NCI-H2081 (cell line): ENCODE results near the gene KIAA1328.
"Not testable (repeated sequence)": the region's sequence is repeated elsewhere in the genome, so short reads cannot be mapped to it uniquely, and the experiment has no call there.

Experiments
- DNase-seq, 2 experiments: peaks; one replicate each; lab custom pipeline; 2025; lab: John Stamatoyannopoulos, UW

Gene KIAA1328

GRCh38 chr18:36828630-36829361 lies at the start of gene KIAA1328, which contains the start of gene TPGS2:
KIAA1328 (plus strand) TSS chr18:36829127; CDS start chr18:36829139, 12 bp downstream.
TPGS2 (minus strand) TSS chr18:36829002; CDS start chr18:36828767, 235 bp downstream.
- DNase-seq: peak; percentile 90 to 94

GRCh38 chr18:36780748-36781147 lies 48.2 kb upstream of the KIAA1328 start:
- no peak for DNase-seq

- no peak for DNase-seq
Measured at GRCh38 chr18:36782710-36783109, 46.2 kb upstream of the KIAA1328 start.

DNA sequence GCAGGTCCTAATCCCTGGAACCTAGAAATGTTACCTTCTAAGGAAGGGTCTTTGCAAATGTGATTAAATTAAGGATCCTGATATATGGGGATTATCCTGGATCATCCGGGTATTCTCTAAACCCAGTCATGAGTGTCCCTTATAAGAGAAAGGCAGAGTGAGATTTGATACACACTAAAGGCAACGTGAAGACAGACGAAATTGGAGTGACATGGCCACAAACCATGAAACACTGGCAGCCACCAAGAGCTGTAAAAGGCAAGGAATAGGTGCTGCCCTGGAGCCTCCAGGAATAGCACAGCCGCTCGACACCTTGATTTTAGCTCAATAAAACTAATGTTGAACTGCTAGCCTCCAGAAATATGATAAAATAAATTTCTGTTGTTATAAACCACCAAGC lies 45.1 kb upstream of the KIAA1328 start:
- no peak for DNase-seq

- no peak for DNase-seq
Measured at GRCh38 chr18:36786686-36787085, 42.2 kb upstream of the KIAA1328 start.

- DNase-seq: no peak
Measured at GRCh38 chr18:36792634-36793283, 36.2 kb upstream of the KIAA1328 start.

GRCh38 chr18:36798738-36799473 lies 30.0 kb upstream of the KIAA1328 start:
- no peak for DNase-seq

GRCh38 chr18:36805105-36805504 lies 23.8 kb upstream of the KIAA1328 start:
- no peak for DNase-seq

- DNase-seq: no peak
Measured at GRCh38 chr18:36808681-36809080, 20.2 kb upstream of the KIAA1328 start.

GRCh38 chr18:36809590-36810381 lies 19.1 kb upstream of the KIAA1328 start:
- DNase-seq: peak; percentile 64 to 65

DNA sequence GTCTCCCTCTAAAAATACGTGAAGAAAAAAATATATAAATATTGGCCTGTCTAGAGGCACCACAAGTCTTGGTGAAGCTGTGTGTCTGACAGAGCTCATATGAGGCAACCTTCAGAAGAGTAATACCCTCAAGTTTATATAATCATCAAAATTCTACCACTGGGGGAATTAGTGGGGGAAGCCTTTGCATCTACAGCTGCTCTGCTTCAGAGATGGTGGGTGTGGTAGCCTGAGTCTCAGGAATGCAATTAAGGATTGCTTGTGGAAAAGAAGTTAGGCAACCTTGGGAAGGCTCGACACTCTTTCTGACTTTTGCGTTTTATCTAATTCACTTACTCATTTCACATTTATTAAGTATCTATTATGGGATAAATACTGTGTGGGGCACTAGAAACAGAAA lies 17.5 kb upstream of the KIAA1328 start:
- DNase-seq: no peak

GRCh38 chr18:36811955-36812354 lies 17.0 kb upstream of the KIAA1328 start:
- DNase-seq: no peak

- DNase-seq: no peak
Measured at GRCh38 chr18:36812678-36813077, 16.2 kb upstream of the KIAA1328 start.

GRCh38 chr18:36813101-36813775 lies 15.7 kb upstream of the KIAA1328 start:
- no peak for DNase-seq

DNA sequence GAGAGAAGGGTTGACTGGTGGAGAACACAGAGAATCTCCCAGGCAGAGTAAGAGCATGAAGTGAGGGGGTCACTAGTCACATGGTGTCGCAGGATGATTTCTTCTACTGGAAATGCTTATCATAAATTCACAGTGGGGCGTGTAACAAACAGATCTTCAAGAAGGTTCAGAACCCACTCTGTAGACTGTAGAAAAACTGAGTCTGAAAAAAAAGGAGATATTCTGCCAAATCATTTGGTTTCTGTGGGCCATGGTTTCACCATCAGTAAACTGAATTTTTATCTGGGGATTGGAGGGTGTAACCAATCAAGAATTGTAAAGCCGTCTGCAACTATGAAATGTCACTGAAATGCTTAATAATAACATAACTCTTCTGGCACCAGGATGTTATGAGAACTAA lies 15.1 kb upstream of the KIAA1328 start:
- DNase-seq: no peak

GRCh38 chr18:36814994-36815393 lies 13.9 kb upstream of the KIAA1328 start:
- DNase-seq: no peak

DNA sequence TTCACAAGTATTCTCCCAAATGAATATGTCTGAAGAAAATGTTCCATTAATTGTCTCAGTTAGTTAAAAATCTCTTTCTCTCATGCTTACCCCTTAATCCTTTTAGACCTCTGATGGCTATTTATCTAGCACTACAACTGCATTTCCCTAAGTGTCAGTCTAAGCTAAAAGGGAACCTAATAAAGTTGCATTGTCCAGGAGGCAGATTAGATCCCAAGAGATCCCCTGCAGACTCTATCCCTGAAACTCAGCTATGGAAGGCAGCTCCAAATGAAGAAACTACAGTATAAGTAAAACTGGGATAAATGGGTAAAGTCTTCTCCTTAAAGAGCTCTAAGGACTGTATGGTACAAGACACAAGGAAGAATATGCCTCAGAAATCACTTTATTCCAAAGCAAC lies 12.8 kb upstream of the KIAA1328 start:
- not testable (repeated sequence) for DNase-seq

- DNase-seq: no peak
Measured at GRCh38 chr18:36817039-36817438, 11.9 kb upstream of the KIAA1328 start.

DNA sequence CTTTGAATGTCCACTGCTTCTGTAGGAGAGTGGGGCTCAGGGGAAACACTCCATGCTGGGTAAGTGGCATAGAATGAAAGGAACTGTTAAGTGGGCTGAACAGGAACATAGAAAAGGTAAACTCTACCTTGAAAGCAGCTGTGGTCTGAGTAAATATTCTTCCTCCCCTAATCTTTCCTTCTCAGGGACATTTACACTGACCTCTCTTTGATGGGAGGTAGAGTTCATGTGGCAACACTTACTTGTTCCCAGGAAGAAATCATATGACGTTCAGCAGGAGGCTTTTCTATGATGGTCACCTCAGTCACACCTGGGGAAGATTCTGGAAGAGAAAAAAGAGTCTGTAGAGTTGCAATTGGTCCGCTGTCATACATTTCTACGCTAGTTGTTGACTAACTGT lies 10.3 kb upstream of the KIAA1328 start:
- no peak for DNase-seq

DNA sequence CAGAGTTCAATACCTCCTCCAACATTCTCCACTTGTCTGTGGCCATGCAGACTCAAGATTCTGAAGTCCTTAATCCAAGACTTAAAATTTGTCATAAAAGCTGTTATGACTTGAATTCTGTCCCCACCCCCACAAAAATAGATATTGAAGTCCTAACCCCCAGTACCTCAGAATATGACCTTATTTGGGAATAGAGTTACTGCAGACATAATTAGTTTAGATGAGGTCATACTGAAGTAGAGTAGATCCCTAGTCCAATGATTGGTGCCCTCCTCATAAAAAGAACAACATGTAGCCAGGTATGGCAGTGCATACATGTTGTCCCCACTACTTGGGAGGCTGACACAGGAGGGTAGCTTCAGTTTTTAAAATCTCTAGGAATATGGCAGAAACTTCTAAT lies 9.3 kb upstream of the KIAA1328 start:
- DNase-seq: no peak

DNA sequence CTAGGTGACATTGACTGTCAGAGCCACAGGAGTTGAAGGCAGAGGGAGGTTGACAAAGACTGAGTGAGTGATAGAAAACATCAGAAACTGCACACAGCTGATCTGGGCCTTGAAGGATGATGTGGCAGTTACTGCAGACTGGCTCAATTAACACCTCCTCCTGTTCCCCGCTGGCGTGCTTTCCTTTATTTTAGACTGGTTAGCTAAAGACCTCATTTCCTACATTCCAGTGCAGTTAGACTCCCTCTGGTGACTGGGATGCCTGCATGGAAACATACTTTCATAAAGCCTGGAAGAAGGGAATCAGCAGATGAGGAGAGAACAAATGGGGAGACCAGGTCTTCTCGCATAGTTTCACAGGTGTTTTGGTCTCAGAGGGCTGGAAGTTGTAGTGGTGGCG lies 7.2 kb upstream of the KIAA1328 start:
- no peak for DNase-seq
